Measurements from ENCODE around the gene CARF. TPM values are rescaled to one million over a fixed set of nuclear protein-coding genes. Genes with fewer than 3 reads are reported as not detected.
"Not testable (repeated sequence)": the region's sequence is repeated elsewhere in the genome, so short reads cannot be mapped to it uniquely, and the experiment has no call there.

The CARF gene
- polyA plus RNA-seq, 1 of the 3 experiments (the other 2 are of a cell fraction), result 4.6 TPM

GRCh38 chr2:202945497-202945896 lies 33.4 kb downstream of the CARF start:
- Histone ChIP-seq H4K20me1 (ENCODE audit: insufficient read depth) (no peaks in the 10 kb centered on the region), H3K4me2 (no peak overlapping the region), H3K4me3 (ENCODE audit: low read depth in 2 of 2, low read length in 1 of 2) (no peak overlapping the region), H3K27ac (ENCODE audit: low read depth in 2 of 2, low read length in 1 of 2) (no peak overlapping the region), H3K9me3 (no peaks in the 10 kb centered on the region; the same call in 1 of the 2 replicates), H3F3A (replicated peaks; ENCODE audit: insufficient read depth) (peaks cover 3% of the 10 kb centered on the region), H2AFZ (ENCODE audit: low read depth) (no peak overlapping the region), H3K36me3 (replicated peaks in 1 of 2; ENCODE audit: control insufficient read depth in 1 of 2, insufficient read depth in 2 of 2, low read length in 1 of 2) (peaks cover 3 to 6% of the 10 kb centered on the region in 2 experiments), H3K27me3 (ENCODE audit: insufficient read depth) (no peaks in the 10 kb centered on the region), H3K79me2 (ENCODE audit: insufficient read depth) (no peaks in the 10 kb centered on the region), H3K9me2 (no peaks in the 10 kb centered on the region), H3K4me1 (ENCODE audit: control insufficient read depth in 1 of 2, insufficient read depth in 2 of 2, low read depth in 1 of 2, low read length in 1 of 2) (peaks cover 0 to 6% of the 10 kb centered on the region in 2 experiments; a peak in 1 of 4 replicates), H3K9ac (no peak overlapping the region)
- ChIA-PET POLR2A (no interaction called here), CTCF (no interaction called here)
- TF ChIP-seq FOSL2 (IDR thresholded peaks at IDR 0.05; ENCODE audit: borderline replicate concordance, low read depth) (no peak), NRF1 (IDR thresholded peaks at IDR 0.05; ENCODE audit: low read depth, low read length) (no peak), FOXJ3 (CRISPR knock-in tag; IDR thresholded peaks at IDR 0.05) (no peak), RAD21 (IDR thresholded peaks at IDR 0.05; ENCODE audit: low read length) (no peak), USF1 (IDR thresholded peaks at IDR 0.05; ENCODE audit: borderline replicate concordance, low read depth) (no peak), GATA2 (CRISPR knock-in tag; IDR thresholded peaks at IDR 0.05) (no peak), SMC3 (IDR thresholded peaks at IDR 0.05; ENCODE audit: low read depth, low read length) (no peak), TEAD4 (IDR thresholded peaks at IDR 0.05; ENCODE audit: borderline replicate concordance, insufficient read depth) (no peak), TAF1 (IDR thresholded peaks at IDR 0.05; ENCODE audit: borderline replicate concordance, low read depth, low read length) (no peak), ZBTB33 (IDR thresholded peaks at IDR 0.05; ENCODE audit: borderline replicate concordance, low read depth) (no peak), NFIC (IDR thresholded peaks at IDR 0.05; ENCODE audit: borderline replicate concordance) (no peak), MXI1 (IDR thresholded peaks at IDR 0.05; ENCODE audit: low read depth, low read length) (no peak), RCOR1 (IDR thresholded peaks at IDR 0.05; ENCODE audit: low read length) (no peak), EP300 (IDR thresholded peaks at IDR 0.05; ENCODE audit: borderline replicate concordance in 1 of 2, low read depth in 1 of 2, low read length in 1 of 2) (no peak), CHD2 (IDR thresholded peaks at IDR 0.05; ENCODE audit: low read length, partially characterized antibody) (no peak), JUND (IDR thresholded peaks at IDR 0.05) (no peak)
- TF ChIP-seq, protein P1, sequence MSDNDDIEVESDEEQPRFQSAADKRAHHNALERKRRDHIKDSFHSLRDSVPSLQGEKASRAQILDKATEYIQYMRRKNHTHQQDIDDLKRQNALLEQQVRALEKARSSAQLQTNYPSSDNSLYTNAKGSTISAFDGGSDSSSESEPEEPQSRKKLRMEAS (IDR thresholded peaks at IDR 0.05; ENCODE audit: low read depth), result no peak
- TF ChIP-seq, protein P2, sequence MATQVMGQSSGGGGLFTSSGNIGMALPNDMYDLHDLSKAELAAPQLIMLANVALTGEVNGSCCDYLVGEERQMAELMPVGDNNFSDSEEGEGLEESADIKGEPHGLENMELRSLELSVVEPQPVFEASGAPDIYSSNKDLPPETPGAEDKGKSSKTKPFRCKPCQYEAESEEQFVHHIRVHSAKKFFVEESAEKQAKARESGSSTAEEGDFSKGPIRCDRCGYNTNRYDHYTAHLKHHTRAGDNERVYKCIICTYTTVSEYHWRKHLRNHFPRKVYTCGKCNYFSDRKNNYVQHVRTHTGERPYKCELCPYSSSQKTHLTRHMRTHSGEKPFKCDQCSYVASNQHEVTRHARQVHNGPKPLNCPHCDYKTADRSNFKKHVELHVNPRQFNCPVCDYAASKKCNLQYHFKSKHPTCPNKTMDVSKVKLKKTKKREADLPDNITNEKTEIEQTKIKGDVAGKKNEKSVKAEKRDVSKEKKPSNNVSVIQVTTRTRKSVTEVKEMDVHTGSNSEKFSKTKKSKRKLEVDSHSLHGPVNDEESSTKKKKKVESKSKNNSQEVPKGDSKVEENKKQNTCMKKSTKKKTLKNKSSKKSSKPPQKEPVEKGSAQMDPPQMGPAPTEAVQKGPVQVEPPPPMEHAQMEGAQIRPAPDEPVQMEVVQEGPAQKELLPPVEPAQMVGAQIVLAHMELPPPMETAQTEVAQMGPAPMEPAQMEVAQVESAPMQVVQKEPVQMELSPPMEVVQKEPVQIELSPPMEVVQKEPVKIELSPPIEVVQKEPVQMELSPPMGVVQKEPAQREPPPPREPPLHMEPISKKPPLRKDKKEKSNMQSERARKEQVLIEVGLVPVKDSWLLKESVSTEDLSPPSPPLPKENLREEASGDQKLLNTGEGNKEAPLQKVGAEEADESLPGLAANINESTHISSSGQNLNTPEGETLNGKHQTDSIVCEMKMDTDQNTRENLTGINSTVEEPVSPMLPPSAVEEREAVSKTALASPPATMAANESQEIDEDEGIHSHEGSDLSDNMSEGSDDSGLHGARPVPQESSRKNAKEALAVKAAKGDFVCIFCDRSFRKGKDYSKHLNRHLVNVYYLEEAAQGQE (IDR thresholded peaks at IDR 0.05; ENCODE audit: low read depth, low read length), result no peak
- 89% methylated on average over 2 of the region's 2 CpGs for WGBS (ENCODE audit: low lambda C conversion rate)
- no peak for DNase-seq

GRCh38 chr2:202949333-202949732 lies 37.3 kb downstream of the CARF start:
- H3K4me3 ChIP-seq (ENCODE audit: low read depth in 2 of 2, low read length in 1 of 2); H3F3A ChIP-seq (replicated peaks; ENCODE audit: insufficient read depth); H2AFZ ChIP-seq (ENCODE audit: low read depth); H3K9ac ChIP-seq; DNase-seq; H3K79me2 ChIP-seq (ENCODE audit: insufficient read depth); H4K20me1 ChIP-seq (ENCODE audit: insufficient read depth); H3K9me3 ChIP-seq; CTCF ChIA-PET; H3K27ac ChIP-seq (ENCODE audit: low read depth in 2 of 2, low read length in 1 of 2); POLR2A ChIA-PET; H3K4me2 ChIP-seq; H3K27me3 ChIP-seq (ENCODE audit: insufficient read depth); H3K9me2 ChIP-seq; H3K4me1 ChIP-seq (ENCODE audit: control insufficient read depth in 1 of 2, insufficient read depth in 2 of 2, low read depth in 1 of 2, low read length in 1 of 2): not testable (repeated sequence)
- 96% methylated on average over 3 of the region's 3 CpGs for WGBS (ENCODE audit: low lambda C conversion rate)
- H3K36me3 ChIP-seq (replicated peaks in 1 of 2; ENCODE audit: control insufficient read depth in 1 of 2, insufficient read depth in 2 of 2, low read length in 1 of 2), result peaks cover 4 to 12% of the 10 kb centered on the region in 2 experiments

All from SK-N-SH (cell line).